GM12872 (cell line): ENCODE data around the gene MAEA.

Source experiments
- CTCF ChIP-seq: IDR thresholded peaks from 3 replicates; pipeline ENCODE4 v1.5.1; 2011; ENCODE audit warnings: low read depth, mild to moderate bottlenecking, low read length, moderate library complexity; ENCODE audit not compliant: insufficient read depth

Gene MAEA

GRCh38 chr4:1243451-1244080, 46.1 kb upstream of the MAEA start:
- TF ChIP-seq CTCF: peak; percentile 37; the same call in 2 of the 3 replicates

- no peak for TF ChIP-seq CTCF
Observed at GRCh38 chr4:1244081-1244977, 45.4 kb upstream of the MAEA start.

GRCh38 chr4:1244978-1245471, 44.7 kb upstream of the MAEA start:
- no peak for TF ChIP-seq CTCF

GRCh38 chr4:1245481-1246051, 44.1 kb upstream of the MAEA start:
- no peak for TF ChIP-seq CTCF

GRCh38 chr4:1246111-1246881, 43.4 kb upstream of the MAEA start:
- no peak for TF ChIP-seq CTCF

- TF ChIP-seq CTCF: no peak
Observed at GRCh38 chr4:1246901-1247863, 42.5 kb upstream of the MAEA start.
